Activated T-helper 1 cell treated with anti-CD3 and anti-CD28 coated beads, Interleukin-12 subunit alpha, Interleukin-12 subunit beta, Interleukin-2, Interleukin-4 antibody, amounts not matched to agents 30 ng/mL and 10 ng/mL and 1 ng/mL, durations not matched to agents 14 hours and 24 hours and 36 hours (primary cell): ENCODE data around the gene ACBD6. TPM values are rescaled to one million over a fixed set of nuclear protein-coding genes. Genes with fewer than 3 reads are reported as not detected.

Source experiments
- DNase-seq: peaks from one replicate; pipeline ENCODE4 v3.0.0; 2021; ENCODE audit warnings: low spot score
- H3K27ac Mint-ChIP-seq: one replicate; pipeline ENCODE4 v1.8.0; 2021; ENCODE audit warnings: mild to moderate bottlenecking, mixed read lengths
- H3K27me3 Mint-ChIP-seq: one replicate; pipeline ENCODE4 v1.8.0; 2022; ENCODE audit warnings: mild to moderate bottlenecking, moderate library complexity, mixed read lengths; ENCODE audit not compliant: insufficient read depth
- H3K36me3 Mint-ChIP-seq: one replicate; pipeline ENCODE4 v1.8.0; 2021; ENCODE audit warnings: low read depth, mixed read lengths
- H3K4me1 Mint-ChIP-seq: one replicate; pipeline ENCODE4 v1.8.0; 2021; ENCODE audit warnings: low read depth, mixed read lengths
- H3K4me3 Mint-ChIP-seq: one replicate; pipeline ENCODE4 v1.8.0; 2021; ENCODE audit warnings: mild to moderate bottlenecking, moderate library complexity, mixed read lengths
- H3K9me3 Mint-ChIP-seq: one replicate; pipeline ENCODE4 v1.8.0; 2021; ENCODE audit warnings: mixed read lengths
- intact Hi-C: fragments of 100-400 bp; cut with micrococcal nuclease; formaldehyde crosslinking; loops from one replicate; pipeline ENCODE4 v1.15.1; 2024
- total RNA-seq: library from RNA; stranded (reverse); gene quantifications from 2 replicates; pipeline ENCODE4 v1.2.3, GENCODE V29; 2022

ACBD6 gene
- total RNA-seq, 1 donor from 2014 or later: 49.4 TPM

- H3K4me1 Mint-ChIP-seq: no peaks in the 10 kb centered on the region
- intact Hi-C loops: loop anchor here (5.0 kb wide), 4 partner anchors 257 to 907 kb away; no protein-coding TSS in a partner anchor
- H3K9me3 Mint-ChIP-seq: no peaks in the 10 kb centered on the region
- no peak overlapping the region for H3K4me3 Mint-ChIP-seq
- DNase-seq: no peak
- H3K27me3 Mint-ChIP-seq: no peaks in the 10 kb centered on the region
- no peaks in the 10 kb centered on the region for H3K36me3 Mint-ChIP-seq
- no peak overlapping the region for H3K27ac Mint-ChIP-seq
These were observed 17.5 kb upstream of the ACBD6 start for GRCh38 chr1:180519846-180520245.

- H3K27me3 Mint-ChIP-seq: peaks cover 9% of the 10 kb centered on the region
- H3K4me3 Mint-ChIP-seq: no peak overlapping the region
- DNase-seq: peak; percentile 41
- H3K27ac Mint-ChIP-seq: no peak overlapping the region
- no peaks in the 10 kb centered on the region for H3K4me1 Mint-ChIP-seq
- H3K36me3 Mint-ChIP-seq: no peaks in the 10 kb centered on the region
- H3K9me3 Mint-ChIP-seq: no peaks in the 10 kb centered on the region
- intact Hi-C loops: loop anchor here (1.0 to 5.0 kb wide), 6 partner anchors 17 to 911 kb away; no protein-coding TSS in a partner anchor
These were observed 13.5 kb upstream of the ACBD6 start for GRCh38 chr1:180515857-180516388.

GRCh38 chr1:180515364-180515763 lies 13.0 kb upstream of the ACBD6 start:
- H3K27me3 Mint-ChIP-seq: peaks cover 12% of the 10 kb centered on the region
- no peaks in the 10 kb centered on the region for H3K36me3 Mint-ChIP-seq
- H3K4me3 Mint-ChIP-seq: no peak overlapping the region
- H3K27ac Mint-ChIP-seq: no peak overlapping the region
- intact Hi-C loops: loop anchor here (5.0 kb wide), 4 partner anchors 262 to 912 kb away; no protein-coding TSS in a partner anchor
- H3K4me1 Mint-ChIP-seq: no peaks in the 10 kb centered on the region
- no peak for DNase-seq
- no peaks in the 10 kb centered on the region for H3K9me3 Mint-ChIP-seq

- H3K4me3 Mint-ChIP-seq: no peak overlapping the region
- intact Hi-C loops: no loop called here
- H3K27me3 Mint-ChIP-seq: peaks cover 12% of the 10 kb centered on the region
- no peak for DNase-seq
- no peaks in the 10 kb centered on the region for H3K9me3 Mint-ChIP-seq
- H3K27ac Mint-ChIP-seq: no peak overlapping the region
- H3K4me1 Mint-ChIP-seq: no peaks in the 10 kb centered on the region
- no peaks in the 10 kb centered on the region for H3K36me3 Mint-ChIP-seq
These were observed 11.2 kb upstream of the ACBD6 start for GRCh38 chr1:180513531-180513930.

- DNase-seq: no peak
- H3K4me3 Mint-ChIP-seq: no peak overlapping the region
- peaks cover 12% of the 10 kb centered on the region for H3K27me3 Mint-ChIP-seq
- H3K27ac Mint-ChIP-seq: no peak overlapping the region
- H3K9me3 Mint-ChIP-seq: no peaks in the 10 kb centered on the region
- no peaks in the 10 kb centered on the region for H3K36me3 Mint-ChIP-seq
- intact Hi-C loops: no loop called here
- peaks cover 6% of the 10 kb centered on the region for H3K4me1 Mint-ChIP-seq
These were observed 8.5 kb upstream of the ACBD6 start for GRCh38 chr1:180510882-180511281.

- H3K4me1 Mint-ChIP-seq: peaks cover 6% of the 10 kb centered on the region
- H3K9me3 Mint-ChIP-seq: no peaks in the 10 kb centered on the region
- no peaks in the 10 kb centered on the region for H3K36me3 Mint-ChIP-seq
- H3K4me3 Mint-ChIP-seq: no peak overlapping the region
- no peak overlapping the region for H3K27ac Mint-ChIP-seq
- intact Hi-C loops: loop anchor here (10.0 kb wide), 1 partner anchor 554 kb away; the partner anchor contains the start of gene CEP350
- H3K27me3 Mint-ChIP-seq: peaks cover 15% of the 10 kb centered on the region
- no peak for DNase-seq
These were observed 6.3 kb upstream of the ACBD6 start for GRCh38 chr1:180508725-180509097.

- Mint-ChIP-seq H3K9me3 (no peaks in the 10 kb centered on the region), H3K36me3 (no peaks in the 10 kb centered on the region), H3K27ac (no peak overlapping the region), H3K4me1 (peaks cover 12% of the 10 kb centered on the region), H3K27me3 (peaks cover 15% of the 10 kb centered on the region), H3K4me3 (no peak overlapping the region)
- intact Hi-C loops: loop anchor here (10.0 kb wide), 1 partner anchor 553 kb away; the partner anchor contains the start of gene CEP350
- no peak for DNase-seq
These were observed 5.7 kb upstream of the ACBD6 start for GRCh38 chr1:180507795-180508724.

- no peak for DNase-seq
- Mint-ChIP-seq H3K27me3 (peaks cover 6% of the 10 kb centered on the region), H3K27ac (no peak overlapping the region), H3K36me3 (peaks cover 8% of the 10 kb centered on the region), H3K4me3 (no peak overlapping the region), H3K4me1 (peaks cover 27% of the 10 kb centered on the region), H3K9me3 (no peaks in the 10 kb centered on the region)
- intact Hi-C loops: loop anchor here (10.0 kb wide), 1 partner anchor 551 kb away; the partner anchor contains the start of gene CEP350
These were observed 3.5 kb upstream of the ACBD6 start for GRCh38 chr1:180505732-180506335.

GRCh38 chr1:180504186-180504585 lies 1.8 kb upstream of the ACBD6 start:
- peaks cover 29% of the 10 kb centered on the region for H3K4me1 Mint-ChIP-seq
- H3K36me3 Mint-ChIP-seq: peaks cover 9% of the 10 kb centered on the region
- intact Hi-C loops: loop anchor here (5.0 to 10.0 kb wide), 4 partner anchors 528 to 638 kb away; partner anchors contain the start of genes CEP350 and MR1
- H3K27me3 Mint-ChIP-seq: peaks cover 3% of the 10 kb centered on the region
- no peak overlapping the region for H3K27ac Mint-ChIP-seq
- DNase-seq: no peak
- H3K4me3 Mint-ChIP-seq: peak overlapping the region; percentile 45
- H3K9me3 Mint-ChIP-seq: no peaks in the 10 kb centered on the region

- Mint-ChIP-seq H3K27me3 (peaks cover 3% of the 10 kb centered on the region), H3K27ac (peak overlapping the region; percentile 97), H3K4me1 (peaks cover 29% of the 10 kb centered on the region), H3K4me3 (peak overlapping the region; percentile 97), H3K9me3 (no peaks in the 10 kb centered on the region), H3K36me3 (peaks cover 11% of the 10 kb centered on the region)
- no peak for DNase-seq
- intact Hi-C loops: loop anchor here (1.0 to 10.0 kb wide), 6 partner anchors 479 to 639 kb away; partner anchors contain the start of genes CEP350, MR1 and TOR1AIP1
These were observed 994 bp upstream of the ACBD6 start for GRCh38 chr1:180503280-180503862.

- Mint-ChIP-seq H3K36me3 (peaks cover 11% of the 10 kb centered on the region), H3K27ac (peak overlapping the region; percentile 97), H3K9me3 (no peaks in the 10 kb centered on the region), H3K4me1 (peaks cover 23% of the 10 kb centered on the region), H3K27me3 (peaks cover 3% of the 10 kb centered on the region), H3K4me3 (peak overlapping the region; percentile 97)
- no peak for DNase-seq
- intact Hi-C loops: loop anchor here (1.0 to 10.0 kb wide), 7 partner anchors 70 to 640 kb away; partner anchors contain the start of genes CEP350, MR1 and TOR1AIP1
These were observed 464 bp downstream of the ACBD6 start for GRCh38 chr1:180501865-180502360.

GRCh38 chr1:180500689-180501088 lies 1.7 kb downstream of the ACBD6 start:
- intact Hi-C loops: loop anchor here (5.0 to 10.0 kb wide), 4 partner anchors 532 to 642 kb away; partner anchors contain the start of genes CEP350 and MR1
- no peaks in the 10 kb centered on the region for H3K9me3 Mint-ChIP-seq
- H3K27ac Mint-ChIP-seq: peak overlapping the region; percentile 64
- peaks cover 11% of the 10 kb centered on the region for H3K36me3 Mint-ChIP-seq
- peaks cover 23% of the 10 kb centered on the region for H3K4me1 Mint-ChIP-seq
- no peak for DNase-seq
- peaks cover 3% of the 10 kb centered on the region for H3K27me3 Mint-ChIP-seq
- peak overlapping the region; percentile 77 for H3K4me3 Mint-ChIP-seq
